ENCODE measurements around the gene APBB2.

Gene APBB2

DNA sequence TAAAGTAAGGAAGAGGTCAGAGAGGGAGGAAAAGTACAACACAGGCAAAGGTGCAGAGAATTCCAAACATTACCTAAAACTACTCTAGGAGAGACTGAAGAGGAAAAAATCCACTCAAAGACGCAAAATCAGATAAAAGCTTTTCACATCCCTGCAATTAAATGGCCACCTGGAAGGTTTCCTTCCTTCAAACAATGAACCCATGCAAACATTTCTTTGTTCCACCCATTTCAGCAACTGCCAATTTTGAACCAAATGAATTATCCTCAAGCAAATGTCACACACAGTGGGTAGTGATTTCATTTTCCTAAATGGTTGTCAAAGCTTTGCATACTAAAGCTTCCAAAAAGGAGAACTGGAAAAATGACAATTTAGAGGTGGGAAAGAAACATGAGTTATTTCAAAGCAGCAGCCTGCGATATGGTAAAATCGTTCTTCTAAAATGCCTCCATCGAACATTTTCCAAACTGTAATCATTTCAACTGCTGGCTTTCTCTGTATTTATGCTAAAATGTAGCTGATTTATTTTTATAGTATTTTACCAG, 45.0 kb downstream of the APBB2 start:
- H3K36me3 ChIP-seq (ENCODE audit: insufficient read depth, low read length) = no peaks in the 10 kb centered on the region
- no peak for TF ChIP-seq CTCF (IDR thresholded peaks at IDR 0.05; ENCODE audit: low read length)
- no peak for TF ChIP-seq EZH2 (IDR thresholded peaks at IDR 0.05; ENCODE audit: borderline replicate concordance, low read length)
- H3K27me3 ChIP-seq (ENCODE audit: insufficient read depth, low read length) = no peaks in the 10 kb centered on the region
- H3K79me2 ChIP-seq (ENCODE audit: insufficient read depth, low read length) = no peaks in the 10 kb centered on the region
- H3K4me2 ChIP-seq (ENCODE audit: low read length) = no peak overlapping the region
- no peaks in the 10 kb centered on the region for H4K20me1 ChIP-seq (ENCODE audit: insufficient read depth, low read length)
- no peak overlapping the region for H3K9ac ChIP-seq (ENCODE audit: low read length)
- no peak overlapping the region for H3K4me3 ChIP-seq (ENCODE audit: low read depth, low read length, poor library complexity, severe bottlenecking)
- no peaks in the 10 kb centered on the region for H3K4me1 ChIP-seq (ENCODE audit: insufficient read depth, low read length, severe bottlenecking)
- no peak overlapping the region for H3K27ac ChIP-seq (ENCODE audit: low read depth, low read length, poor library complexity, severe bottlenecking)
- no peaks in the 10 kb centered on the region for H3K9me2 ChIP-seq (ENCODE audit: low read depth, low read length)
- no peaks in the 10 kb centered on the region for H3K9me3 ChIP-seq (ENCODE audit: low read length)
- H3F3A ChIP-seq (ENCODE audit: insufficient read depth, low read length) = no peaks in the 10 kb centered on the region
- H2AFZ ChIP-seq (ENCODE audit: low read length) = no peak overlapping the region

DNA sequence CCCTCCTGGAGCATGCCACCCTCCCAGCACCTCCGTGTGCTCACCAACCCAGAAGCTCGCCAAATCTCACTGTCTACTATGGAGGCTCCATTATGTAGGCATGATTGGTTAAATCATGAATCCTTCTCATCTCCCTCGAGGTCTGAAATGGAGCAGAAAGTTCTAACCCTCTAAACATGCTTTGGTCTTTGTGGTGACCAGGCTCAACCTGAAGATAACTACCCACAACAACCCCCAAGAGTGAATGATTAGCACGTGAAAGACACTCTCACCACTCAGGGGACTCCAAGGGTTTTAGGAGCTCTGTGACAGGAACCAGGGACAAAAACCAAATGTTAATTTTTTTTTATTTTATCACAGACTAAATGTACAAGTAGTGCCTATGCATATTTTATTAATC, 47.2 kb downstream of the APBB2 start:
- no peaks in the 10 kb centered on the region for H3K9me2 ChIP-seq (ENCODE audit: low read depth, low read length)
- no peaks in the 10 kb centered on the region for H4K20me1 ChIP-seq (ENCODE audit: insufficient read depth, low read length)
- H3K9ac ChIP-seq (ENCODE audit: low read length) = no peak overlapping the region
- no peak overlapping the region for H3K4me3 ChIP-seq (ENCODE audit: low read depth, low read length, poor library complexity, severe bottlenecking)
- no peaks in the 10 kb centered on the region for H3K79me2 ChIP-seq (ENCODE audit: insufficient read depth, low read length)
- no peak overlapping the region for H3K27ac ChIP-seq (ENCODE audit: low read depth, low read length, poor library complexity, severe bottlenecking)
- TF ChIP-seq EZH2 (IDR thresholded peaks at IDR 0.05; ENCODE audit: borderline replicate concordance, low read length) (no peak), CTCF (IDR thresholded peaks at IDR 0.05; ENCODE audit: low read length) (no peak)
- no peaks in the 10 kb centered on the region for H3K27me3 ChIP-seq (ENCODE audit: insufficient read depth, low read length)
- H2AFZ ChIP-seq (ENCODE audit: low read length) = no peak overlapping the region
- H3K4me2 ChIP-seq (ENCODE audit: low read length) = no peak overlapping the region
- no peaks in the 10 kb centered on the region for H3K9me3 ChIP-seq (ENCODE audit: low read length)
- no peaks in the 10 kb centered on the region for H3K4me1 ChIP-seq (ENCODE audit: insufficient read depth, low read length, severe bottlenecking)
- H3F3A ChIP-seq (ENCODE audit: insufficient read depth, low read length) = no peaks in the 10 kb centered on the region
- no peaks in the 10 kb centered on the region for H3K36me3 ChIP-seq (ENCODE audit: insufficient read depth, low read length)

DNA sequence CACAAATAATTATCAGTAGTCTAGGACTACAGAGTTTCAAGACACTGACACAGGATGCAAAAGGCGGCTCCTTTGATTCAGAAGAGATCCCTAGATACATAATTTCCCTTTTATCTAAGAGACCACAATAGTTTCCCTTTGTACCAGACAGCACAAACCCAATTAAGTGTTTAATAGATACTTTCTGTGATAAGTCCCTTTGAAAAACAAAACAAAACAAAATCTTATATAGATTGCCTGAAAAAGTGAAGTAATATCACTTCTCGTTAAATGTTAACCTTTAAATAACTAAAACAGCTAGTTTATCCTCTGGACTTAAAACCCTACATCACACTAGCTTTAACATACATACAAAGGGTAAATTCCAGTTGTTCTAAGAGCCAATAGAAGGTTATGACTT, 49.9 kb downstream of the APBB2 start:
- H3K79me2 ChIP-seq (ENCODE audit: insufficient read depth, low read length) = no peaks in the 10 kb centered on the region
- no peaks in the 10 kb centered on the region for H3F3A ChIP-seq (ENCODE audit: insufficient read depth, low read length)

More for the DNA sequence above, 49.9 kb downstream of the APBB2 start:
- Histone ChIP-seq H3K9me3 (ENCODE audit: low read length) (no peaks in the 10 kb centered on the region), H2AFZ (ENCODE audit: low read length) (no peak overlapping the region), H4K20me1 (ENCODE audit: insufficient read depth, low read length) (no peaks in the 10 kb centered on the region), H3K4me2 (ENCODE audit: low read length) (no peak overlapping the region), H3K4me3 (ENCODE audit: low read depth, low read length, poor library complexity, severe bottlenecking) (no peak overlapping the region), H3K36me3 (ENCODE audit: insufficient read depth, low read length) (no peaks in the 10 kb centered on the region), H3K4me1 (ENCODE audit: insufficient read depth, low read length, severe bottlenecking) (no peaks in the 10 kb centered on the region), H3K9me2 (ENCODE audit: low read depth, low read length) (no peaks in the 10 kb centered on the region), H3K27ac (ENCODE audit: low read depth, low read length, poor library complexity, severe bottlenecking) (no peak overlapping the region), H3K27me3 (ENCODE audit: insufficient read depth, low read length) (no peaks in the 10 kb centered on the region), H3K9ac (ENCODE audit: low read length) (no peak overlapping the region)
- no peak for TF ChIP-seq EZH2 (IDR thresholded peaks at IDR 0.05; ENCODE audit: borderline replicate concordance, low read length)
- no peak for TF ChIP-seq CTCF (IDR thresholded peaks at IDR 0.05; ENCODE audit: low read length)

Measured in OCI-LY1 (cell line).